Measurements from ENCODE around the gene RDX.

The RDX gene

DNA sequence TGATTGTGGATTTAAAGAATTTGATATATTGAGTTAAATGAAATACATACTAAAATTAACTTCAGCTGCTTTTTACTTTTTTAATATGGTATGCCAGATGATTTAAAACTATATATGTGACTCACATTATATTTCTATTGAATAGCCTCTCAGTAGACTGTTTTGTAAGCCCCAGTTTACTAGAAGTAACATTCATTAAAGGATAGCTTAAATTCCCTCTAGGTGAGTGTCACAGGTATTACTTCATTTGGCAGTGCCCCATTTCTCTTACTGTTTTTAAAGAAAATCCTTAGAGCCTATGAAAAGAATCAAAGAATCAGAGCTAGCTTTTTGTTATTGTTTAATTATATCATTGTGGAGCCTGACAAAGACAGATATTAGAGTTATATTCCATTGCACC is 154.6 kb downstream of the RDX start:
- H3K36me3 ChIP-seq (ENCODE audit: control insufficient read depth in 2 of 2, insufficient read depth in 2 of 2, low read length in 2 of 2): peaks cover 0 to 3% of the 10 kb centered on the region in 2 donors

DNA sequence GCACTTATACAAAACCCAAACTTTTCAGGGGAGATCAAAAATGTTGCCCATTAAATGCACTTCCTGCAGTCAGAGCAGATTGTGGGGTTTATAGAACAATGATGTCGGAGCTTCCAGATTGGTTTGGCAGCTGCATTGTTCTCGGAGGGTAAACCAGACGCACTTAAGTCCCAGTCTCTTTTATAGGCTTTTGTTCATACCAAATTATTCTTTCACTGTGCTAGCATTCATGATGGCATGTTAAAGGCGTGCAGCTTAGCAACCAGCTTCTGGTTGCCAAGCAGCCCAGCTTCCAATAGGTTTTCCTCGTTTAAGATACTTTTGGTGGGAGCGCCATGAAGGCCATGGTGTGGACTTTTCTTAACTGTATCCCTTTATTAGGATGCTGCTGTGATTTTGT is 162.3 kb downstream of the RDX start:
- Histone ChIP-seq H3K4me1 (ENCODE audit: control insufficient read depth in 2 of 2, insufficient read depth in 2 of 2, low read length in 2 of 2) (no peaks in the 10 kb centered on the region), H3K36me3 (ENCODE audit: control insufficient read depth in 2 of 2, insufficient read depth in 2 of 2, low read length in 2 of 2) (peaks cover 0 to 3% of the 10 kb centered on the region in 2 donors), H3K4me3 (ENCODE audit: low read length in 2 of 2) (no peak overlapping the region), H3K27me3 (ENCODE audit: control insufficient read depth in 2 of 2, insufficient read depth in 2 of 2, low read length in 2 of 2) (no peaks in the 10 kb centered on the region), H3K9ac (ENCODE audit: low read depth in 1 of 2, low read length in 2 of 2) (no peak overlapping the region), H3K27ac (ENCODE audit: low read depth in 2 of 2, low read length in 2 of 2) (no peak overlapping the region), H3K9me3 (ENCODE audit: control insufficient read depth in 2 of 2, low read length in 2 of 2) (no peaks in the 10 kb centered on the region)

More for the DNA sequence above, 154.6 kb downstream of the RDX start:
- Histone ChIP-seq H3K4me3 (ENCODE audit: low read length in 2 of 2) (no peak overlapping the region), H3K4me1 (ENCODE audit: control insufficient read depth in 2 of 2, insufficient read depth in 2 of 2, low read length in 2 of 2) (no peaks in the 10 kb centered on the region), H3K27ac (ENCODE audit: low read depth in 2 of 2, low read length in 2 of 2) (no peak overlapping the region), H3K9me3 (ENCODE audit: control insufficient read depth in 2 of 2, low read length in 2 of 2) (no peaks in the 10 kb centered on the region), H3K9ac (ENCODE audit: low read depth in 1 of 2, low read length in 2 of 2) (no peak overlapping the region), H3K27me3 (ENCODE audit: control insufficient read depth in 2 of 2, insufficient read depth in 2 of 2, low read length in 2 of 2) (no peaks in the 10 kb centered on the region)

DNA sequence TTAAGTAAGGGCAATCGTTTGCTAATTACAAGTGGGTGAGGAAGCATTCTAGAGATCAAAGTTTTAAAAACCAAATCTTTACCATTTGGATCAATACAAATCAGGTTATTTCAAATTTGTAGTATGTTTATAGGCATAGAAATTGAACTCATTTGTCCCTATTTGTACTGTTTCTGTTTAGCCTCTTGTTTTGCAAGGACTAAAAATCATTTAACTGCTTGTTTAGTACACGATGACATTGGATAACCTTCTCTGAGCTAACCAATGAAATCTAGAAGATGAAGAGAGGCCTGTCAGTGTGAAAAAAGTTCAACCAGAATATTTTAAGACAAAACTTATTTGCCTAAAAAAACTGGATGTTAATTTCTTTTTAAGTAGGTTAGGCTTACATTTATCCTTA is 163.3 kb downstream of the RDX start:
- no peak overlapping the region for H3K4me3 ChIP-seq (ENCODE audit: low read length in 2 of 2)
- no peaks in the 10 kb centered on the region for H3K4me1 ChIP-seq (ENCODE audit: control insufficient read depth in 2 of 2, insufficient read depth in 2 of 2, low read length in 2 of 2)
- H3K9ac ChIP-seq (ENCODE audit: low read depth in 1 of 2, low read length in 2 of 2): no peak overlapping the region
- H3K27ac ChIP-seq (ENCODE audit: low read depth in 2 of 2, low read length in 2 of 2): no peak overlapping the region
- no peaks in the 10 kb centered on the region for H3K9me3 ChIP-seq (ENCODE audit: control insufficient read depth in 2 of 2, low read length in 2 of 2)
- H3K36me3 ChIP-seq (ENCODE audit: control insufficient read depth in 2 of 2, insufficient read depth in 2 of 2, low read length in 2 of 2): no peaks in the 10 kb centered on the region
- H3K27me3 ChIP-seq (ENCODE audit: control insufficient read depth in 2 of 2, insufficient read depth in 2 of 2, low read length in 2 of 2): no peaks in the 10 kb centered on the region

DNA sequence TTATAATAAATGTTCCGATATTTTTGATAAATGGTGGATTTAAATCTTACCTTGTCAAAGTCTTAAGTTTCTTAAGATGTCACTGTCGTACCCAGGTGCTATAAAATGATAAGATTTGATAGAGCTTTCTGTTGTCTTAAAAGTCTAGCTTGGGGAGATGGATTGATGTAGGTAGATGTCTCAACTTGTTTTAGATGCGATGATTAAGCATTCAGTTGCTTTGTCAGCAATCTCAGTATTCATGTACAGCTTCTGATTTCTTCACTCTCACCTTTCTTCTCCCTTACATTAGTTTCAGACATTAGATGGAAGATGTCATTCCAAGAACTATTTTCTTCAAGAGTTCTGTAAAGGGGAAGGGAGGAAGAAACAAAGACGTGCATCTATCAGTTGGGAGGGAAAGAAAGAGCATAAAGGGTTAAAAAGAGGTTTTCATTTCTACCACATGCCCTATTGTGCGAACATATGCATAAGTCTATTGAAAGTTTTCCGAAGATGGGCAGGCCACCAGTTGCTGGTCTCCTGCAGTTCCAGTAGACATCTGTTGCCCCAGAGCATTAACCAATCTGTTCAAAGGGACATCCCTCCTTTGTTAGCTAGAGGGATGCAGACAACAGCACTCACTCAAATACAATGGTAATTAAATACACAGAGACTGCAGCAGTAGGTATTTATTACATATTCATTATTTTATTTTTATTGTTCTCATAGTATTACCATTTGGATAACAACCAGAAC is 164.9 kb downstream of the RDX start:
- Histone ChIP-seq H3K36me3 (ENCODE audit: control insufficient read depth in 2 of 2, insufficient read depth in 2 of 2, low read length in 2 of 2) (no peaks in the 10 kb centered on the region), H3K27me3 (ENCODE audit: control insufficient read depth in 2 of 2, insufficient read depth in 2 of 2, low read length in 2 of 2) (no peaks in the 10 kb centered on the region), H3K4me1 (ENCODE audit: control insufficient read depth in 2 of 2, insufficient read depth in 2 of 2, low read length in 2 of 2) (no peaks in the 10 kb centered on the region), H3K9me3 (ENCODE audit: control insufficient read depth in 2 of 2, low read length in 2 of 2) (no peaks in the 10 kb centered on the region), H3K4me3 (ENCODE audit: low read length in 2 of 2) (no peak overlapping the region), H3K27ac (ENCODE audit: low read depth in 2 of 2, low read length in 2 of 2) (no peak overlapping the region), H3K9ac (ENCODE audit: low read depth in 1 of 2, low read length in 2 of 2) (no peak overlapping the region)

DNA sequence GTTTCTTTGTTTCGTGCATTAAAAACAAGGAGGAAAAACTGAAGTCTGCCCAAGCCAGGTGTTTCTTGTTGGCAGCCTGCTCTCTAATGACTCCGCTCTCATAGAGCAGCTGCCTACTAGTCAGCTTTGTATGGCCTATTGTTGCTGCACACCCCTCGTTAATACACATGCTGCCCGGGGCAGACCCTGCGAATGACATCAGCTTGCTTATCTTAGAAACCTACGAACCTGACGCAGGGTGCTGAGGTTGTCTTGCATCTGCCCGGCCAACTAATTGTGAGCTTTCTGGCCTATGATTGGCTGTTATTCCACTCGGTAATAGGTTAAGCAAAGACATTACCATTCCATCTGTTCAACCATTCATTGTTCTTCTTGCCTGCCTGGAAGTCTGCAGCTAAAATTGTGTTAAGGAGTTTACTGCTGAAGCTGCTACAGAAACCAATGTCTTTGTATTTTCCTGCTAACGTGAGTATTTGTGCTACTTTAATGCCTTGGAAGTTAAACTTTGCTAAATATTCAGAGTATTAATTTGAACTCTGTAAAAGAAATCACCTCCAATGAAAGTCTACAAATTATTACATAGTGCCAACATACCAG is 165.7 kb downstream of the RDX start:
- H3K4me3 ChIP-seq (ENCODE audit: low read length in 2 of 2): no peak overlapping the region
- no peaks in the 10 kb centered on the region for H3K36me3 ChIP-seq (ENCODE audit: control insufficient read depth in 2 of 2, insufficient read depth in 2 of 2, low read length in 2 of 2)
- no peak overlapping the region for H3K9ac ChIP-seq (ENCODE audit: low read depth in 1 of 2, low read length in 2 of 2)
- H3K9me3 ChIP-seq (ENCODE audit: control insufficient read depth in 2 of 2, low read length in 2 of 2): no peaks in the 10 kb centered on the region
- no peak overlapping the region for H3K27ac ChIP-seq (ENCODE audit: low read depth in 2 of 2, low read length in 2 of 2)
- H3K4me1 ChIP-seq (ENCODE audit: control insufficient read depth in 2 of 2, insufficient read depth in 2 of 2, low read length in 2 of 2): no peaks in the 10 kb centered on the region
- no peaks in the 10 kb centered on the region for H3K27me3 ChIP-seq (ENCODE audit: control insufficient read depth in 2 of 2, insufficient read depth in 2 of 2, low read length in 2 of 2)

DNA sequence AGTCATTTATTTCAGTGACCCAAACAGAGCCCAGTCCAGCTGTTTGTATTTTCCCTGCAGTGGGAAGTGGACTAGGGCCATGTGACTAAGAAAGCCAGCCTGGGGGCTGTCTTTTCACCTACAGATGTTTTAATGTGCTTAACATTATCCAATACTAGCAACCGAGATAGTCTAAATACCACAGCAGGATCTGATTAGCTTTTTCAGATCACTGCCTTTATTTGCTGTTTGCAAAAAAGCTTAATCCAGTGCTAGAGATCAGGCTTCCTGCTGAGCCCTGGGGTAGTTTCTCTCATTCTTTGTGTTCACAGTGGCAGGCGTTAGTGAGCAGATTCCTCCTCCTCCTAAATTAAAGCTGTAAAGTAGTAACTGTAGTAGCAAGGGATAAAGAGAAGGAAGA is 168.3 kb downstream of the RDX start:
- Histone ChIP-seq H3K27me3 (ENCODE audit: control insufficient read depth in 2 of 2, insufficient read depth in 2 of 2, low read length in 2 of 2) (no peaks in the 10 kb centered on the region), H3K27ac (ENCODE audit: low read depth in 2 of 2, low read length in 2 of 2) (no peak overlapping the region), H3K36me3 (ENCODE audit: control insufficient read depth in 2 of 2, insufficient read depth in 2 of 2, low read length in 2 of 2) (no peaks in the 10 kb centered on the region), H3K9me3 (ENCODE audit: control insufficient read depth in 2 of 2, low read length in 2 of 2) (no peaks in the 10 kb centered on the region), H3K4me1 (ENCODE audit: control insufficient read depth in 2 of 2, insufficient read depth in 2 of 2, low read length in 2 of 2) (peaks cover 0 to under 1% of the 10 kb centered on the region in 2 donors), H3K9ac (ENCODE audit: low read depth in 1 of 2, low read length in 2 of 2) (no peak overlapping the region), H3K4me3 (ENCODE audit: low read length in 2 of 2) (no peak overlapping the region)

DNA sequence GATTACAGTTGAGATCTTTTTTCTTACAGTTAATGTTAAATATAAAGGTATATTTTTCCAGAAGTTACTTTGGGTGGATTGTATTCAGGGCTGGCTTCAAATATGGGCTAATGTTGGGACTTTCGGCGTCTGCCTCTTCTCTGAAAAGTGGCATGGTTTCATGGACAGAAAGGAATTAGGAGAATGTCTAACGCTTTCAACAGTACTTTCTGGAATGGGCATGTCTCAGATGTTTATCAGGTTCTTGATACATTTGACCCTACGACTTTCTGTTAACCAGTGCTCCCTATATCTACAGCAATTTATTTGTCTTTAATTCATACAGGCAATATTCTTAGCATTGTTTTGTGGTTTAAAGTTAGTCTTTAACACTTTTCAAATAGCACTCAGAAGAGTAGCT is 169.5 kb downstream of the RDX start:
- no peaks in the 10 kb centered on the region for H3K36me3 ChIP-seq (ENCODE audit: control insufficient read depth in 2 of 2, insufficient read depth in 2 of 2, low read length in 2 of 2)
- H3K9ac ChIP-seq (ENCODE audit: low read depth in 1 of 2, low read length in 2 of 2): no peak overlapping the region
- no peak overlapping the region for H3K27ac ChIP-seq (ENCODE audit: low read depth in 2 of 2, low read length in 2 of 2)
- H3K4me1 ChIP-seq (ENCODE audit: control insufficient read depth in 2 of 2, insufficient read depth in 2 of 2, low read length in 2 of 2): peaks cover 0 to 2% of the 10 kb centered on the region in 2 donors
- H3K9me3 ChIP-seq (ENCODE audit: control insufficient read depth in 2 of 2, low read length in 2 of 2): no peaks in the 10 kb centered on the region
- H3K27me3 ChIP-seq (ENCODE audit: control insufficient read depth in 2 of 2, insufficient read depth in 2 of 2, low read length in 2 of 2): no peaks in the 10 kb centered on the region
- H3K4me3 ChIP-seq (ENCODE audit: low read length in 2 of 2): no peak overlapping the region

DNA sequence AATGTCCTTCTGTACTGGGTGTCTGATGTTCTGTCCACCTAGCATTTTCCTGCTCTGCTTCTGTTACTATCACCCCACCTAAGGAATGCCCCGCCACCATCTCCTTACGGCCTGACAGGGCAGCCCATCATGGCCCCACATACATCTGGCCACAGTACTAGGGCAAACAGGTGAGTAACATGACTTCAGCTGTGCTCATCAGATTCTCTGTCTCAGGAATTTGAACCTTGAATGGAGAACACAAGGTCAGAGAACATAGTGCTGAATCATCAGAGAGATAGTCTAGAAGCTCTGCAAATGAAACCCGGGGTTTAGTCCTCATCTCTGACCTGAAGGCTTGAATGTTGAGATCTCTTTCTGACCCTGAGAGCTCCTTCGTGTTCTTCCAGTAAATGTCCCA is 170.8 kb downstream of the RDX start:
- H3K27ac ChIP-seq (ENCODE audit: low read depth in 2 of 2, low read length in 2 of 2): no peak overlapping the region
- peaks cover 0 to 2% of the 10 kb centered on the region in 2 donors for H3K4me1 ChIP-seq (ENCODE audit: control insufficient read depth in 2 of 2, insufficient read depth in 2 of 2, low read length in 2 of 2)
- H3K4me3 ChIP-seq (ENCODE audit: low read length in 2 of 2): no peak overlapping the region
- H3K9ac ChIP-seq (ENCODE audit: low read depth in 1 of 2, low read length in 2 of 2): no peak overlapping the region
- no peaks in the 10 kb centered on the region for H3K9me3 ChIP-seq (ENCODE audit: control insufficient read depth in 2 of 2, low read length in 2 of 2)
- no peaks in the 10 kb centered on the region for H3K36me3 ChIP-seq (ENCODE audit: control insufficient read depth in 2 of 2, insufficient read depth in 2 of 2, low read length in 2 of 2)
- no peaks in the 10 kb centered on the region for H3K27me3 ChIP-seq (ENCODE audit: control insufficient read depth in 2 of 2, insufficient read depth in 2 of 2, low read length in 2 of 2)

Measured in mucosa of rectum (tissue), 2 donors.